ENCODE results near the gene NRP2.

DNA sequence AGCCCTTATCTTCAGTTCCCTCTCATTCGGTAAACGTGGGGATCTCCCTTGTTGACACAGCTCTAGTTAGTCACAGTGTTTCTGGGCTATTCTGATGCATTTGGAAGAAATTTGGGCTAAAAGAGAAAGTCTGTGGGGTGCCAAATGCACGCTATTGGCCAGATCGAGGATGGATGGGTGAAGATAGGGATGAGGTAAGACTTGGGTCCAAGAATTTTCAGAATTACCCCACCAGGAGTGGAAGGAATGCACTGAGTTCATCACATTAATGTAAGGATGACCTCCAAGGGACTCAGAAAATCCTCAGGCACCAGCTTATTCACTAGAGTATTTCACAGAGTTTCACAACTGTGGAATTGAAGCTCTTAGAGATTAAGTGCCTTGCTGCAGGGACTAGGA, 49.3 kb downstream of the NRP2 start:
- no peak for TF ChIP-seq EZH2 (IDR thresholded peaks at IDR 0.05; ENCODE audit: insufficient read depth, low read length)
- TF ChIP-seq, protein P1, sequence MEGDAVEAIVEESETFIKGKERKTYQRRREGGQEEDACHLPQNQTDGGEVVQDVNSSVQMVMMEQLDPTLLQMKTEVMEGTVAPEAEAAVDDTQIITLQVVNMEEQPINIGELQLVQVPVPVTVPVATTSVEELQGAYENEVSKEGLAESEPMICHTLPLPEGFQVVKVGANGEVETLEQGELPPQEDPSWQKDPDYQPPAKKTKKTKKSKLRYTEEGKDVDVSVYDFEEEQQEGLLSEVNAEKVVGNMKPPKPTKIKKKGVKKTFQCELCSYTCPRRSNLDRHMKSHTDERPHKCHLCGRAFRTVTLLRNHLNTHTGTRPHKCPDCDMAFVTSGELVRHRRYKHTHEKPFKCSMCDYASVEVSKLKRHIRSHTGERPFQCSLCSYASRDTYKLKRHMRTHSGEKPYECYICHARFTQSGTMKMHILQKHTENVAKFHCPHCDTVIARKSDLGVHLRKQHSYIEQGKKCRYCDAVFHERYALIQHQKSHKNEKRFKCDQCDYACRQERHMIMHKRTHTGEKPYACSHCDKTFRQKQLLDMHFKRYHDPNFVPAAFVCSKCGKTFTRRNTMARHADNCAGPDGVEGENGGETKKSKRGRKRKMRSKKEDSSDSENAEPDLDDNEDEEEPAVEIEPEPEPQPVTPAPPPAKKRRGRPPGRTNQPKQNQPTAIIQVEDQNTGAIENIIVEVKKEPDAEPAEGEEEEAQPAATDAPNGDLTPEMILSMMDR (IDR thresholded peaks at IDR 0.05; ENCODE audit: insufficient read depth, low read depth, low read length): no peak

All from astrocyte (in vitro differentiated cells and primary cell).